ENCODE data around the gene TUT7.

DNA sequence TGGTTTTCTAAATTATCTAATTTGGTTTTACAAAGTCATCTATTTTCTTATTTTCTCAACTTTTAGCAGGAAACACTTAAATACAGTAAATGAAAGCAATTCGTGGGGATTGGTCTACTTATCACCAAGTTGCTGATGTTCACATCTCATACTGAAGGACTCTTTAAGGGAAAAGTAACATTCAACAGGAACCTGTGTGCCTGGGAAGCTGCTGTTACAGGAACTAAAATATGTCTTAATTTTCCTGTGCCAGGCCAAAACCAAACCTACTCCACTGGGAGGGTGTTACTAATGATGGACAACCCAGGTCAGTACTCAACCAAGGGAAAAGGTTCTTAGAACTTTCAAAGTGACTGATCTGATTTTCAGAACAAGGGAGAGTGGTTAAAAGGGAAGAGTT, 77.1 kb downstream of the TUT7 start:
- TF ChIP-seq CTCF (IDR thresholded peaks at IDR 0.05), result no peak
- TF ChIP-seq POLR2A (IDR thresholded peaks at IDR 0.05), result no peak

Data from adrenal gland (tissue), 5 donors.